ENCODE results near the gene MTCH1.

Gene MTCH1

DNA sequence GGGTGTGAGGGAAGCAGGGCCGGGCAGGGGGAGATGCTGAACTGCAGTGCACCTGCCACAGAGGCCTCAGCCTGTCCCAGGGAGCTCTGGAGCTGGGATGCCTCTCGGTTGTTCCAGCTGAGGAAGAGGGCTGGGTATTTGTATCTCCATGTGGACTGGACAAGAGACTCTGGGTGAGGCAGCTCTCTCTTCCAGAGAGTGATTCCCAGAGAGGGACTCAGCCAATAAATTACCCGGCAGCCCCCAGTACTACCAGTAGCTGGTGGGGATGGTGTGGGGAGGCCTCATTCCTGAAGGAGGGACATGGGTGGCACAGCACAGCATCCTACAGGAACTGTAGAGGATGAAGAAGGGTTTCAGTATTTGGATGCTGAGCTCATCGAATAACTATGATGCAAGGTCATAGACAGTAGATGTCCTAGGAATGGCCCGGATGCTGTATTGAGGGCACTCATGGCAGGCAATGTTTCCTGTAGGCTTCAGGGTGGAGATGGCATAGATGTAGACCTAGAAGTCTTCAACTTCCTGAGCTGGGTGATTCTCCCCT lies 20.9 kb upstream of the MTCH1 start:
- H3K4me3 ChIP-seq (ENCODE audit: low read depth, low read length), result no peak overlapping the region
- TF ChIP-seq, protein P1, sequence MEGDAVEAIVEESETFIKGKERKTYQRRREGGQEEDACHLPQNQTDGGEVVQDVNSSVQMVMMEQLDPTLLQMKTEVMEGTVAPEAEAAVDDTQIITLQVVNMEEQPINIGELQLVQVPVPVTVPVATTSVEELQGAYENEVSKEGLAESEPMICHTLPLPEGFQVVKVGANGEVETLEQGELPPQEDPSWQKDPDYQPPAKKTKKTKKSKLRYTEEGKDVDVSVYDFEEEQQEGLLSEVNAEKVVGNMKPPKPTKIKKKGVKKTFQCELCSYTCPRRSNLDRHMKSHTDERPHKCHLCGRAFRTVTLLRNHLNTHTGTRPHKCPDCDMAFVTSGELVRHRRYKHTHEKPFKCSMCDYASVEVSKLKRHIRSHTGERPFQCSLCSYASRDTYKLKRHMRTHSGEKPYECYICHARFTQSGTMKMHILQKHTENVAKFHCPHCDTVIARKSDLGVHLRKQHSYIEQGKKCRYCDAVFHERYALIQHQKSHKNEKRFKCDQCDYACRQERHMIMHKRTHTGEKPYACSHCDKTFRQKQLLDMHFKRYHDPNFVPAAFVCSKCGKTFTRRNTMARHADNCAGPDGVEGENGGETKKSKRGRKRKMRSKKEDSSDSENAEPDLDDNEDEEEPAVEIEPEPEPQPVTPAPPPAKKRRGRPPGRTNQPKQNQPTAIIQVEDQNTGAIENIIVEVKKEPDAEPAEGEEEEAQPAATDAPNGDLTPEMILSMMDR (IDR thresholded peaks at IDR 0.05; ENCODE audit: low read depth, low read length), result no peak

DNA sequence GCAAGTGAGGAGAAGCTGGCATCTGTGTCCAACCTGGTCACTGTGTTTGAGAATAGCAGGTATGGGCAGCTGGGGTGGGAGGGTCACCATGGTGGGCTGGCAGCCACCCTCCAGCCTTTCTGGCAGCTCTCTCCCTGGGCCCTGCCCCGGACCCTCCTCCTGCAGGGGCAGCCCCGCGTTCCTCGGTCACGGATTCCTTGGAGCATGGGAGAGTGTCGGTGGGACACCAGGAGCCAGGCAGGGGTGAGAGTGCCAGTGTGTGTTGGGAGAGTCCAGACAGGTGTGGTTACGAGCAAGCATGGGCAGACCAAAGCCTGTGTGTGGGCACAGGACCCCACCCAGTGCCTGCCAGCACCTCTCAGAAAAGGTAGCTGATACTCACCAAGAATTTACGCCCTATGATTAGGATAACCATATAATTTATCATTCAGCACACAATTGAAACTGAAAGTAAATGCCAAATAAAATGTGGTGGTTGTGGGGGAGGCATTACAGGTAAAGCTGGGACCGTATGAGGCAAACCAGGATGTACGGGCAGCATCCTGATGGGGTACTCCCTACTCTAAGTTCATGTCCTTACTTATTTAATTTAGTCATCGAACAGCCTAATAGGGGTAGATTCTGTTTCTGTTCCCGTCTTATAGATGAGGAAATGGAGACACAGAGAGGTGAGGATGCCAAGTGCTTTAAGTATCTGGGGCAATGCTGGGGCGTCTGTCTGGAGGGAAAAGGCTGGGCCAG lies 20.0 kb upstream of the MTCH1 start:
- no peak overlapping the region for H3K4me3 ChIP-seq (ENCODE audit: low read depth, low read length)

DNA sequence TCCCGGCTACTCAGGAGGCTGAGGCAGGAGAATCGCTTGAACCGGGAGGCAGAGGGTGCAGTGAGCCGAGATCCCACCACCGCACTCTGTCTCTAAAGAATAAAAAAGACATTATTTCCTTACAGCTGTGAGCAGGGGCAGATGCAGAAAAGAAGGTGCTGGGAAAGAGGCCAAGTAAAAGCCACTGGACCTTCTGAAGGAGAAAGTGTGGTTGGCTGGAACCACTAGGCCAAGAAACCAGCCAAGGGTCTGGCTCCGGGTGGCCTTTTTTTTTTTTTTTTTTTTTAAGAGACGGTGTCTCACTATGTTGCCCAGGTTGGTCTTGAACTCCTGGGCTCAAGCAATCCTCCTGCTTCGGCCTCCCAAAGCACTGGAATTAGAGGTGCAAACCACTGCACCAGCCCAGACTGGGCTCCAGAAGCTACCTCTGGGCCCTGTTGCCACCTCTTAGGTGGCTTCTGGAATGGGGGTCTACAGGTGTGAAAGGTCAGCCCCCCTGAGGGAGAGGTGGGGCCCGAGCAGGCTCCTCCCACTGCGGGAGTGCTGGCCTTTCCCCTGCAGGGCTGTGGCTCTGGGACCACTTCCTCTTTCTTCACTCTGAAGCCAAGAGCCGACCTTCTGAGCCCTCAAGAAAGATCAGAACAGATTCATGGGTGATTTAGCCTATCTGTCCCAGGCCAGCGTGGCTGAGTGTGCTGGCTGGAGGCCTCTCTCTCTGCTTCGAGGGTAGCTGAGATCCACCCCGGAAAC lies 19.2 kb upstream of the MTCH1 start, which contains the start of gene FGD2:
Gene FGD2 (plus strand): TSS at position 595 of the 750 bp plus-strand sequence. CDS start 163 bp downstream, outside the sequence.
- H3K4me3 ChIP-seq (ENCODE audit: low read depth, low read length), result no peak within 1 kb of the TSS
- TF ChIP-seq, protein P1 (IDR thresholded peaks at IDR 0.05; ENCODE audit: low read depth, low read length), result no peak

More for the DNA sequence above, 20.0 kb upstream of the MTCH1 start:
- TF ChIP-seq, protein P1 (IDR thresholded peaks at IDR 0.05; ENCODE audit: low read depth, low read length), result no peak

DNA sequence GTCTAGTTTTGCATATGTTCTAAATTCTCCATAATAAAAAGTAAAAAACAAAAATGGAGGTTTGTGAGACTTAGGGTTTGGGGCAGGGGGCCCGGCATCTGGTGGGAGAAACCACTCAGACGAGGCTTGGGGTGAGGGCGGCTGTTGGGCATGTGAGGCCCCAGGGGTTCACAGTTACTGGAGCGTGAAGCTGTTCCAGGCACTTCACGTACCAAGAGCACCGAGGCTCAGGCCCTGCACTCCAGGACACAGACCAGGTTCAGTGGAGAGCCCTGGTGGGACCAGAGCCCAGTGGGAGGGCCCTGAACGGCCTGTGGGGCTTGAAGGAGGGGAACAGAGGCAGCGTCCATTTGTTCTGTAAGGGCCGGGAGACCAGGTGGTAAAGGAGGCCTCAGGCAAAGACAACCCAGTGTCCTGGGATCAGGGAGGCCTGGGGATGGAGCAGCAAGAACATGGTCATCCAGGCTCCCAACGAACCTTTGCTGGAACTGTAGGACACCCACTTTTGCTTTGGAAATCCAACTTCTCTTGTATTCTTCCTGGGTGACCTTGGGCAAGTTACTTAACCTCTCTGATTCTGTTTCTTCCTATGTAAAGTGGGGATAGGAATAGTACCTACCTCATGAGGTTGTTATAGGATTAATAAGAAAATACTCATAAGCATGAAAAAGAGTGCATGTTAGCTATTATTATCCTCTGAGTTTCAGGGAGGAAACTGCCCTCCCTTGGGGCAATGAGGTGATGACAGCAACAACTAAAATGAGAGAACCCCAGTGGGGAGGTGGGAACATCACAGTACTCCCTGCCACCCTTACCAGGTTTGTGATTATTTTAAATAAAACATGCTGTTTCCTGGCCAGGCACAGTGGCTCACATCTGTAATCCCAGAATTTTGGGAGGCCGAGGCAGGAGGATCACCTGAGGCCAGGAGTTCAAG lies 18.3 kb upstream of the MTCH1 start:
- TF ChIP-seq, protein P1 (IDR thresholded peaks at IDR 0.05; ENCODE audit: low read depth, low read length), result no peak
- no peak overlapping the region for H3K4me3 ChIP-seq (ENCODE audit: low read depth, low read length)

DNA sequence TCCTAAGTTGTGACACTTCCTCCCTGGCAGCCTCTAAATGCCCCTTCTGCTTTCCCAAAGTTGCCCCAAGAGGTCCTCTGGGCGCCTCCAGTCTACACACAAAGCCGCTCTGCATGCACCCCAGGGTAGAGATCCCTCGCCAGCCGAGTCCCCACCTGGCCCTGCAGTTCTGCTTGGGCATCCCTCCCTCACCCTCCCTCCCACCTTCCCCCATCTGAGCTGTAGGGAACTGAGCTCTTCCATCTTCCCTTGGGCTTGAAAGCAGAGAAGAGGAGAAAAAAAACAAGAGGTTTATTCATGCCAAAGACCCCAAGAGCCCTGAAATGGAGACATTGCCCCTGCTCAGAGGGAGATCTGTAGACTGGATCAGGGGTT lies 13.7 kb upstream of the MTCH1 start:
- TF ChIP-seq, protein P1 (IDR thresholded peaks at IDR 0.05; ENCODE audit: low read depth, low read length), result no peak
- no peak overlapping the region for H3K4me3 ChIP-seq (ENCODE audit: low read depth, low read length)

DNA sequence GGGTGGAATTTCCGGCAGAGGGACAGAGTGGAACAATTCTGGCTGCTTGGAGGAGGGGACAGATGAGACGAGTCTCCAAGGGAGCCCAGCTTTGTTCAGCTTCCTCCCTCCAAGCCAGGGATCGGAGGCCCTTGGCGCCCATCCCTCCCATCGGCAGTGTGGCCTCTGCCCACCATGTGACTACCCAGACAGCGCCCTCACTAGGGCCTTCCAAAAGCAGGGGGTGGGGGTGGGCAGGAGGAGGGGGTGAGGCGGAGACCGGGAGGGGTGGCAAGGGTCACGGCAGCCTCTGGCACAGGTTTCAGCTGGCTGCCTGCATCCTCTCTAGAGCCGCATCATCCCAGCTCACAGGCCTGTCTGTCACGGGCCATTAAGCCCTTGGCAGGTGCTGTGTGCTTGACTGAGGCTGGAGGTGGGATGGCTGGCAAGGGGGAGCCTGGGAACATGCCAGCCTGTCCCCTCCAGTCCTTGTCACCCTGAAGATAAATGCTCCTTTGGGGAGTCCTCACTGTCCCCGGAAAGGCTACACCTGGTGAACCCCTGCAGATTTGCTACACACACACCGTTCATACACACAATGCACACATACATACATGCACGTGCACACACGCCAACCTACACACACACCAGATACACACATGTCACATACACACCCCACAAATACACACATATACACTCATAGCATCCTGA lies 13.2 kb upstream of the MTCH1 start:
- TF ChIP-seq, protein P1 (IDR thresholded peaks at IDR 0.05; ENCODE audit: low read depth, low read length), result no peak
- H3K4me3 ChIP-seq (ENCODE audit: low read depth, low read length), result no peak overlapping the region

Measured in WI38 (cell line).